K562 (cell line): ENCODE data around the gene PAQR6. TPM values are rescaled to one million over a fixed set of nuclear protein-coding genes. Genes with fewer than 3 reads are reported as not detected.

ENCODE experiments used
- ATAC-seq: fragments of 200-7000 bp; cut with Tn5 transposase; 3 replicates; pipeline ENCODE4 v1.9.1; 2020; ENCODE audit warnings: moderate library complexity
- BruUV-seq: library from RNA; stranded (reverse); fragments of 400-500 nt; replicated peaks from 2 replicates; lab custom pipeline; 2021; lab: Mats Ljungman, UMichigan
- CTCF ChIA-PET: fragments of 300-600 bp; formaldehyde crosslinking; extraction: SDS; loops from one replicate; lab custom pipeline; 2021; ENCODE audit warnings: low intra/inter-chr PET ratio; lab: Yijun Ruan, JAX
- POLR2A ChIA-PET: fragments of 300-600, 350-650 bp; sonication (Branson Sonifier 250); formaldehyde crosslinking; extraction: SDS; loops from one replicate; lab custom pipeline; 2021; ENCODE audit warnings: antibody characterized with exemption, inconsistent platforms; lab: Yijun Ruan, JAX
- DNase-seq, 4 experiments: peaks; one replicate each; pipeline versions ENCODE4 v3.0.0 to v3.0.0-alpha.2; 2011 to 2018; ENCODE audit warnings: low spot score in 3 of 4, mixed read lengths in 3 of 4; ENCODE audit errors: extremely low read depth in 1 of 4
- FAIRE-seq: peaks from 2 replicates; lab custom pipeline; 2011; peaks lifted over from hg19 to GRCh38; lab: Jason Lieb, UNC
- H2AFZ ChIP-seq: 2 replicates; pipeline ENCODE4 v1.6.0; 2011; ENCODE audit warnings: low read depth, low read length, control low read depth, inconsistent platforms
- H3K27ac ChIP-seq: fragments of 200-600 bp; 3 replicates; pipeline ENCODE4 v1.8.0; 2011; ENCODE audit warnings: low read depth, mild to moderate bottlenecking, control low read depth, inconsistent platforms, low read length, moderate library complexity, mixed read lengths; ENCODE audit errors: extremely low read depth
- H3K27me3 ChIP-seq, 2 experiments: fragments of 300-600 bp in 1 of 2; 2 replicates in 1 of 2; 3 replicates in 1 of 2; pipeline versions ENCODE4 v1.6.0 to v1.8.0; 2011; ENCODE audit warnings: inconsistent platforms in 2 of 2, low read length in 2 of 2, mild to moderate bottlenecking in 1 of 2, mixed read lengths in 1 of 2, moderate library complexity in 1 of 2; ENCODE audit not compliant: control insufficient read depth in 2 of 2, insufficient read depth in 2 of 2
- H3K36me3 ChIP-seq: fragments of 300-600 bp; 3 replicates; pipeline ENCODE4 v1.8.0; 2011; ENCODE audit warnings: mild to moderate bottlenecking, low read length, inconsistent platforms; ENCODE audit not compliant: control insufficient read depth, insufficient read depth
- H3K4me1 ChIP-seq, 2 experiments: fragments of 200-600 bp in 1 of 2; replicated peaks in 1 of 2; 2 replicates in 1 of 2; 3 replicates in 1 of 2; pipeline versions ENCODE4 v1.5.1 to v1.8.0; 2011; ENCODE audit warnings: inconsistent platforms in 2 of 2, low read length in 2 of 2, mild to moderate bottlenecking in 1 of 2, mixed read lengths in 1 of 2, moderate library complexity in 1 of 2; ENCODE audit not compliant: control insufficient read depth in 2 of 2, insufficient read depth in 2 of 2
- H3K4me2 ChIP-seq: 2 replicates; pipeline ENCODE4 v1.6.1; 2011; ENCODE audit warnings: low read length, control low read depth, inconsistent platforms, mixed read lengths; ENCODE audit not compliant: insufficient read depth
- H3K4me3 ChIP-seq: fragments of 200-600 bp; sonication (generic), shearing (Covaris generic); 2 replicates; pipeline ENCODE4 v1.5.1; 2016; ENCODE audit warnings: control low read depth, inconsistent platforms
- H3K79me2 ChIP-seq: fragments of 200-600 bp; 3 replicates; pipeline ENCODE4 v1.8.0; 2011; ENCODE audit warnings: low read length, inconsistent platforms; ENCODE audit not compliant: control insufficient read depth, insufficient read depth
- H3K9ac ChIP-seq, 2 experiments: 2 replicates each; pipeline versions ENCODE4 v1.6.0 to v1.6.1; 2011; ENCODE audit warnings: low read depth in 2 of 2, low read length in 2 of 2, control low read depth in 1 of 2, inconsistent platforms in 1 of 2, mild to moderate bottlenecking in 1 of 2, mixed read lengths in 1 of 2; ENCODE audit not compliant: insufficient read depth in 1 of 2
- H3K9me1 ChIP-seq: one replicate; pipeline ENCODE4 v1.6.0; 2011; ENCODE audit warnings: inconsistent platforms, mild to moderate bottlenecking, low read length, moderate library complexity; ENCODE audit not compliant: control insufficient read depth, insufficient read depth
- H3K9me3 ChIP-seq: replicated peaks from 2 replicates; pipeline ENCODE4 v1.5.1; 2011; ENCODE audit warnings: low read depth, low read length, inconsistent platforms; ENCODE audit not compliant: control insufficient read depth, insufficient read depth
- H4K20me1 ChIP-seq: replicated peaks from 2 replicates; pipeline ENCODE4 v1.6.1; 2011; ENCODE audit warnings: low read length, inconsistent platforms, mixed read lengths; ENCODE audit not compliant: control insufficient read depth, insufficient read depth
- BACH1 ChIP-seq: fragments of 200-800 bp; sonication (Bioruptor generic); IDR thresholded peaks from 2 replicates; pipeline ENCODE4 v1.6.1; 2016; ENCODE audit warnings: missing genetic modification characterization, missing compliant biosample characterization
- CEBPB ChIP-seq: fragments of 450-650 bp; IDR thresholded peaks from 2 replicates; pipeline ENCODE4 v1.6.1; 2016; ENCODE audit warnings: missing genetic modification characterization, missing compliant biosample characterization
- ELK1 ChIP-seq: sonication (generic); formaldehyde crosslinking; IDR thresholded peaks from 2 replicates; pipeline ENCODE4 v1.8.1; 2022; ENCODE audit warnings: missing genetic modification reagents
- HLTF ChIP-seq: fragments of 450-650 bp; IDR thresholded peaks from 2 replicates; pipeline ENCODE4 v1.6.1; 2016
- MAFG ChIP-seq: fragments of 450-650 bp; conservative IDR thresholded peaks from 2 replicates; pipeline ENCODE4 v1.6.1; 2016; ENCODE audit warnings: missing genetic modification characterization, missing compliant biosample characterization
- MAFK ChIP-seq: IDR thresholded peaks from 2 replicates; pipeline ENCODE4 v1.6.1; 2011; ENCODE audit warnings: low read length, improper control_type of control experiment
- MEIS2 ChIP-seq: fragments of 450-650 bp; IDR thresholded peaks from 2 replicates; pipeline ENCODE4 v1.6.1; 2014; ENCODE audit warnings: mild to moderate bottlenecking; ENCODE audit not compliant: partially characterized antibody
- MTA2 ChIP-seq: fragments of 450-650 bp; IDR thresholded peaks from 2 replicates; pipeline ENCODE4 v1.6.1; 2016; ENCODE audit warnings: low read depth
- NFE2L1 ChIP-seq: fragments of 450-650 bp; IDR thresholded peaks from 2 replicates; pipeline ENCODE4 v1.6.1; 2016; ENCODE audit warnings: missing genetic modification characterization, low read depth, mild to moderate bottlenecking, missing compliant biosample characterization, moderate library complexity, borderline replicate concordance
- RAD21 ChIP-seq, 2 experiments: fragments of 250-450 bp in 1 of 2; fragments of 450-650 bp in 1 of 2; sonication (Bioruptor Pico) in 1 of 2; formaldehyde crosslinking in 1 of 2; IDR thresholded peaks in 1 of 2; conservative IDR thresholded peaks in 1 of 2; 2 replicates each; pipeline versions ENCODE4 v1.4.0 to v1.8.0; 2020 to 2022; ENCODE audit warnings: mild to moderate bottlenecking in 2 of 2, moderate library complexity in 1 of 2
- STAT5B ChIP-seq: fragments of 250-450 bp; sonication (Bioruptor Pico); IDR thresholded peaks from 2 replicates; pipeline ENCODE4 v1.8.0; 2021; ENCODE audit warnings: mild to moderate bottlenecking, inconsistent platforms
- ZBTB33 ChIP-seq: sonication (generic); formaldehyde crosslinking; IDR thresholded peaks from 2 replicates; pipeline ENCODE4 v1.8.1; 2023; ENCODE audit warnings: mild to moderate bottlenecking, missing genetic modification reagents
- ZNF316 ChIP-seq: fragments of 450-650 bp; IDR thresholded peaks from 2 replicates; pipeline ENCODE4 v1.6.1; 2016
- WGBS: fragments of 100-300 bp; shearing (Covaris generic); methylation state at CpG from one replicate; pipeline ENCODE4 v1.1.6; 2016; ENCODE audit warnings: low coverage, mixed read lengths; ENCODE audit not compliant: insufficient coverage; ENCODE audit errors: missing lambda C conversion rate; 5-methylcytosine and 5-hydroxymethylcytosine counted together
- in situ Hi-C: fragments of 300-500 bp; cut with MboI; formaldehyde crosslinking; loops from 4 replicates; pipeline ENCODE4 v1.15.0; 2018; ENCODE audit warnings: inconsistent platforms, mixed read lengths
- intact Hi-C: fragments of 100-400 bp; cut with micrococcal nuclease; formaldehyde crosslinking; loops from 2 replicates; pipeline ENCODE4 v1.14.2; 2022
- polyA plus RNA-seq, 8 experiments: library from polyadenylated mRNA; depleted of rRNA in 4 of 8; stranded (reverse) in 5 of 8; unstranded in 3 of 8; fragments of >200 nt; fragmentation: Nextera tagmentation in 2 of 8; fragmentation: Illumina TruSeq in 1 of 8; extraction: Ambion mirVana in 2 of 8; extraction: Trizol in 1 of 8; gene quantifications; 2 replicates each; pipeline versions ENCODE4 v1.2.1 to v1.2.3, GENCODE V29; 2011 to 2014; ENCODE audit warnings: inconsistent platforms in 1 of 8, missing spikeins in 1 of 8
- total RNA-seq, 7 experiments: library from RNA; depleted of rRNA in 6 of 7; stranded (reverse); fragments of >200 nt in 6 of 7; fragmentation: Illumina TruSeq in 2 of 7; extraction: Trizol in 2 of 7; gene quantifications; 2 replicates each; pipeline versions ENCODE4 v1.2.1 to v1.2.3, GENCODE V29; 2011 to 2021; ENCODE audit warnings: low replicate concordance in 1 of 7

Gene PAQR6
- total and polyA plus RNA-seq, 9 of the 15 experiments (the other 6 are each of a cell fraction or from before 2014, with no cell fraction given), result 0.07 to 1.8 (median 0.62) TPM

GRCh38 chr1:156232201-156232894, 15.5 kb downstream of the PAQR6 start (continued):
- TF ChIP-seq ZBTB33 (CRISPR knock-in tag) (0 out of 2 replicates have a peak, but pooled peaks have one; percentile 53), MEIS2 (peak; percentile 64), ZNF316 (peak; percentile 93), MAFK (peak; percentile 65; the same call in 1 of the 2 replicates), CEBPB (tag) (no peak), MAFG (peak; percentile 95), NFE2L1 (tag) (peak; percentile 77), STAT5B (CRISPR knock-in tag) (no peak)
- TF ChIP-seq, all 486 proteins: peak for 15

DNA sequence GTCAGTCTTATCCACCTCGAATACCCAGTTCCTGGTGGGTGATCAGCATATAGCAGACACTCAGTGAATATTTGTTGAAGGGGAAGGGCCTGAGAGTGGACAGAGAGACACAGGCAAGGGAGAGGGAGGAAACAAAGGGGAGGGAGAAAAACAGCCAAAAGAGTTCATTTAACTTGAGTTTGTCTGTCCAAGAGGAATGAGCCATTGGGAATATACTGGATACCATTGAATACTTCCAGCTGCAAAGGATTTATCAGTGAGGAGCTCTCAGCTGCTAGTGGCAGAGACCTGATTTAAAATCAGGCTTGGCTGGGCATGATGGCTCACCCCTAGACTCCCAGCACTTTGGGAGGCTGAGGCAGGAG, 17.4 kb downstream of the PAQR6 start:
- FAIRE-seq (no peak), DNase-seq (no peak)
- intact Hi-C loops (loop anchor here (5.0 kb wide), 1 partner anchor 217 kb away; no protein-coding TSS in a partner anchor), in situ Hi-C loops (loop anchor here (5.0 kb wide), 1 partner anchor 83 kb away; no protein-coding TSS in a partner anchor)
- no peaks in the 10 kb centered on the region for H4K20me1 ChIP-seq
- H3K27ac ChIP-seq, result no peak overlapping the region
- no peaks in the 10 kb centered on the region for H3K79me2 ChIP-seq
- peaks cover 31% of the 10 kb centered on the region; the same call in 2 of the 3 replicates for H3K36me3 ChIP-seq
- CTCF ChIA-PET, result no interaction called here
- H2AFZ ChIP-seq, result no peak overlapping the region
- BruUV-seq, result no TSS peak
- 20% methylated on average over 1 of the region's 1 CpG for WGBS
- H3K4me2 ChIP-seq, result no peak overlapping the region
- H3K9ac ChIP-seq, result no peak overlapping the region
- no peaks in the 10 kb centered on the region for H3K9me3 ChIP-seq
- H3K9me1 ChIP-seq, result no peaks in the 10 kb centered on the region
- TF ChIP-seq MAFG, result 0 out of 2 replicates have a peak, but pooled peaks have one; percentile 2
- no peak for TF ChIP-seq RAD21 (CRISPR knock-in tag; conservative IDR thresholded peaks at IDR 0.05 in 1 of 2, IDR thresholded peaks at IDR 0.05 in 1 of 2)
- TF ChIP-seq MTA2, result no peak
- no peak for TF ChIP-seq ELK1
- no peak for TF ChIP-seq BACH1 (tag)
- no peak for TF ChIP-seq HLTF
- TF ChIP-seq, all 486 proteins: peak for 1
- no peaks in the 10 kb centered on the region for H3K27me3 ChIP-seq
- peak; percentile 25; the same call in 2 of the 3 replicates for ATAC-seq
- POLR2A ChIA-PET, result interaction anchor here (0.6 to 1.2 kb wide), 6 partner anchors 13 to 102 kb away, joined by 3 read pairs; no protein-coding TSS in a partner anchor
- H3K4me1 ChIP-seq, result peaks cover 9 to 14% of the 10 kb centered on the region in 2 experiments; a peak in 4 of 5 replicates
- no peak overlapping the region for H3K4me3 ChIP-seq
